ENCODE measurements around the gene MAST4. TPM values are rescaled to one million over a fixed set of nuclear protein-coding genes. Genes with fewer than 3 reads are reported as not detected.

Gene MAST4
- total and polyA plus RNA-seq, 4 donors: 3.7 to 9.5 (median 6.5) TPM

DNA sequence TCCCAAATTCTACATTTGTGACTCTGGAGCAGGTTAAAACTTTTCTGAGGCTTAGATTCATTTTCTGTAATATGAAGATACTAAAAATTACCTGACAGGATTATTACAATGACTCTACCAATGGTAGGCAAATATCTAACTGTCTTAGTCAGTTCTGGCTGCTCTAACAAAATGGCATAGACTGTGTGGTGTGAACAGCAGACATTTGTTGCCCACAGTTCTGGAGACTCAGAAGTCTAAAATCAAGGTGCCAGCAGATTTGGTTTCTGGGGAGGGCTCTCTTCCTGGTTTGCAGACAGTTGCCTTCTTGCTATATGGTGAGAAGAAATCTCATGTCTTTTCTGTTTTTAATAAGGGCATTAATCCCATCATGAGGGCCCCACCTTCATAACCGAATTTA is 245.1 kb downstream of the MAST4 start:
- no peaks in the 10 kb centered on the region for H3K27me3 ChIP-seq (ENCODE audit: control insufficient read depth in 4 of 4, insufficient read depth in 4 of 4, low read length in 3 of 4)
- no peak for TF ChIP-seq HNF4A (conservative IDR thresholded peaks at IDR 0.05)
- TF ChIP-seq ZBTB33 (IDR thresholded peaks at IDR 0.05): no peak
- no peak for TF ChIP-seq HNF4G (IDR thresholded peaks at IDR 0.05)
- TF ChIP-seq RAD21 (IDR thresholded peaks at IDR 0.05): no peak
- TF ChIP-seq YY1 (IDR thresholded peaks at IDR 0.05): no peak
- no peak for TF ChIP-seq MAX (IDR thresholded peaks at IDR 0.05)
- 89% methylated on average over 1 of the region's 1 CpG for WGBS
- DNase-seq (ENCODE audit: low spot score): no peak
- H3K4me3 ChIP-seq (ENCODE audit: low read depth in 1 of 3, low read length in 3 of 3): no peak overlapping the region
- no peak overlapping the region for H3K27ac ChIP-seq (ENCODE audit: low read depth in 1 of 2, low read length in 2 of 2)
- no peaks in the 10 kb centered on the region for H3K36me3 ChIP-seq (ENCODE audit: control insufficient read depth in 4 of 4, insufficient read depth in 3 of 4, low read depth in 1 of 4, low read length in 3 of 4)
- no peaks in the 10 kb centered on the region for H3K9me3 ChIP-seq (ENCODE audit: control insufficient read depth in 4 of 4, low read length in 3 of 4)
- no peaks in the 10 kb centered on the region for H3K4me1 ChIP-seq (ENCODE audit: control insufficient read depth in 4 of 4, insufficient read depth in 4 of 4, low read length in 3 of 4)
- H3K9ac ChIP-seq (ENCODE audit: low read depth in 1 of 2, low read length in 2 of 2): no peak overlapping the region

GRCh38 chr5:66842540-66842939 is 246.3 kb downstream of the MAST4 start:
- Histone ChIP-seq H3K9me3 (ENCODE audit: control insufficient read depth in 4 of 4, low read length in 3 of 4) (no peaks in the 10 kb centered on the region), H3K27ac (ENCODE audit: low read depth in 1 of 2, low read length in 2 of 2) (no peak overlapping the region), H3K36me3 (ENCODE audit: control insufficient read depth in 4 of 4, insufficient read depth in 3 of 4, low read depth in 1 of 4, low read length in 3 of 4) (no peaks in the 10 kb centered on the region), H3K27me3 (ENCODE audit: control insufficient read depth in 4 of 4, insufficient read depth in 4 of 4, low read length in 3 of 4) (no peaks in the 10 kb centered on the region), H3K4me1 (ENCODE audit: control insufficient read depth in 4 of 4, insufficient read depth in 4 of 4, low read length in 3 of 4) (no peaks in the 10 kb centered on the region), H3K4me3 (ENCODE audit: low read depth in 1 of 3, low read length in 3 of 3) (no peak overlapping the region), H3K9ac (ENCODE audit: low read depth in 1 of 2, low read length in 2 of 2) (no peak overlapping the region)
- no peak for TF ChIP-seq SP1 (IDR thresholded peaks at IDR 0.05)
- TF ChIP-seq FOXA1 (IDR thresholded peaks at IDR 0.05): no peak
- no peak for TF ChIP-seq FOXA2 (IDR thresholded peaks at IDR 0.05)
- TF ChIP-seq NR2F2 (IDR thresholded peaks at IDR 0.05): no peak
- TF ChIP-seq, protein P1, sequence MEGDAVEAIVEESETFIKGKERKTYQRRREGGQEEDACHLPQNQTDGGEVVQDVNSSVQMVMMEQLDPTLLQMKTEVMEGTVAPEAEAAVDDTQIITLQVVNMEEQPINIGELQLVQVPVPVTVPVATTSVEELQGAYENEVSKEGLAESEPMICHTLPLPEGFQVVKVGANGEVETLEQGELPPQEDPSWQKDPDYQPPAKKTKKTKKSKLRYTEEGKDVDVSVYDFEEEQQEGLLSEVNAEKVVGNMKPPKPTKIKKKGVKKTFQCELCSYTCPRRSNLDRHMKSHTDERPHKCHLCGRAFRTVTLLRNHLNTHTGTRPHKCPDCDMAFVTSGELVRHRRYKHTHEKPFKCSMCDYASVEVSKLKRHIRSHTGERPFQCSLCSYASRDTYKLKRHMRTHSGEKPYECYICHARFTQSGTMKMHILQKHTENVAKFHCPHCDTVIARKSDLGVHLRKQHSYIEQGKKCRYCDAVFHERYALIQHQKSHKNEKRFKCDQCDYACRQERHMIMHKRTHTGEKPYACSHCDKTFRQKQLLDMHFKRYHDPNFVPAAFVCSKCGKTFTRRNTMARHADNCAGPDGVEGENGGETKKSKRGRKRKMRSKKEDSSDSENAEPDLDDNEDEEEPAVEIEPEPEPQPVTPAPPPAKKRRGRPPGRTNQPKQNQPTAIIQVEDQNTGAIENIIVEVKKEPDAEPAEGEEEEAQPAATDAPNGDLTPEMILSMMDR (IDR thresholded peaks at IDR 0.05; ENCODE audit: low read depth, low read length, missing input control): no peak
- TF ChIP-seq YY1 (IDR thresholded peaks at IDR 0.05): no peak
- TF ChIP-seq TAF1 (conservative IDR thresholded peaks at IDR 0.05): no peak
- TF ChIP-seq EGR1 (IDR thresholded peaks at IDR 0.05; ENCODE audit: low read depth in 2 of 2): no peak
- TF ChIP-seq REST (IDR thresholded peaks at IDR 0.05): no peak
- DNase-seq (ENCODE audit: low spot score): no peak
- 95% methylated on average over 2 of the region's 2 CpGs for WGBS

Measured in liver (tissue), 9 donors.